GM19438 (cell line): ENCODE data around the gene PNPLA3.

ENCODE experiments used
- ATAC-seq: cut with Tn5 transposase; IDR thresholded peaks from one replicate; pipeline ENCODE4 v1.9.1; 2021; ENCODE audit warnings: low read depth; ENCODE audit not compliant: unreplicated experiment

Gene PNPLA3

DNA sequence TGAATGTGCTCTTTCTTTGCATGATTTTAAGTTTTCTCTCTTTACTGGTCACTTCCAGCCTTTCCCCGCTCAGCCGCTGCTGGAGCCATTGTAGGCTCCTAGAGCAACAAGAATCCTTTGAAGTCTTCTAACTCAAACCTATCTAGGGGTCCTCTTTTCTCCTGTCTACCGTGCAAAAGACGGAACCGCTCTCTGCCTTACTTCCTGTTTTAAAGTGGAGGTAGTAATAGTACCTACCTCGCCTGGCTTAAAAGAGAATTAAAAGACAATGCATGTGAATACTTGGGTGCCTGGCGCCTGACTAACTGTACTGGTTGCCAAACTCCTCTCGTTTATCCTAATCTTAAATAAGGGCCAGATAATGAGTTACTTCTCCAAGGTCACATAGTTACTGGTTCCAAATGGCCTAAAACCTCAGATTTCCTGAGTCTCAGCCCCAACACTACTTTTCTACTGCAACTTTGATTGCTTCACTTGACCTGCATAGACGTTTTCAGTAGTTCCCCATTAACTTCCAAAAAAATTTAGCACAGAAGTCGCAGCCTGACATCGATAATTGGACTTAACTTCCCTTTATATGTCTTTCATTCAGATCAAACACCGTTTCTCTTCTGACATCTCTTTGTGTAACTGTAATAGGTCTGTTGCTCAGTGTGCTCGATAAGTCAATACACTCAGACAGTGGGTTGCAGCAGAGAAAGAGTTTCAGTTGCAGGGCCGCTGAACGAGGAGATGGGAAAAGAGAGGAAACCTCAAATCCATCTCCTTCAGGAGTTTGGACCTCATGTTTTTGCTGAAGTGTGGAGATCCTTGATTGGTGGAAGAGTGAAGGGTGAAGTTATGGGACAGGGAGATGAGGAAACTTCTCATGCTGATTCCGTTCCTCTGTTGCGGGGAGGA, 32.5 kb downstream of the PNPLA3 start:
- ATAC-seq: no peak

DNA sequence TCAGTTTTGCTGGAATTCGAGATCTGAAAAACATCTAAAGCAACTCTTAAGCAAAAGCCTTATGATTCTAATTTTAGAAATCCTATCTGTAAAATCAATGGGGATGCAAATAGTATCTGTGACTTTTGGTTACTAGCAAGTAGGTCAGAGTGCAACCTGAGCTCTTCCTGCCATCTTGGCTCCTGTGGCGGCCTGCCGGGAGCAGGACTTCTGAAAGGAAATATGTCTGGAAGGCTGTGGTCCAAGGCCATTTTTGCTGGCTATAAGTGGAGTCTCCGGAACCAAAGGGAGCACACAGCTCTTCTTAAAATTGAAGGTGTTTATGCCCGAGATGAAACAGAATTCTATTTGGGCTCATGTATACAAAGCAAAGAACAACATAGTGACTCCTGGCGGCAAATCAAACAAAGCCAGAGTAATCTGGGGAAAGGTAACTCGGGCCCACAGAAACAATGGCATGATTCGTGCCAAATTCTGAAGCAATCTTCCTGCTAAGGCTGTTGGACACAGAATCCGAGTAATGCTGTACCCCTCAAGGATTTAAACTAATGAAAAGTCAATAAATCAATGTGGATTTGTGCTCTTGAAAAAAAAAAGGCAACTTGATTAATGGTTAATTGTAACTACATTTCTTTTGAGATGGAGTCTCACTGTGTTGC, 33.3 kb downstream of the PNPLA3 start:
- ATAC-seq: no peak

DNA sequence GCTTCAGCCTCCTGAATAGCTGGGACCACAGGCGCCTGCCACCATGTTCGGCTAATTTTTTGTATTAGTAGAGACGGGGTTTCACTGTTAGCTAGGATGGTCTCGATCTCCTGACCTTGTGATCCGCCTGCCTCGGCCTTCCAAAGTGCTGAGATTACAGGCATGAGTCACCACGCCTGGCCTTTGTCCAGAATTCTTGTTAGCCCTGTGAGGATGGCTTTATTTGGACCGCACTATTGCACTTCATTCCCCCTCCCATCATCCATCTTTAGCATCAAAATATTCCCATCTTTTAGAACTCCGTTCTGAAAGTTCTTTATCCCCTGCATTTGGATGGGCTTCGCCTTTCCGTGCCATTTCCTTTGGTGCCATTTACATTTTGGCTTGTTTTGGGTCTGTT, 34.3 kb downstream of the PNPLA3 start:
- ATAC-seq: no peak

DNA sequence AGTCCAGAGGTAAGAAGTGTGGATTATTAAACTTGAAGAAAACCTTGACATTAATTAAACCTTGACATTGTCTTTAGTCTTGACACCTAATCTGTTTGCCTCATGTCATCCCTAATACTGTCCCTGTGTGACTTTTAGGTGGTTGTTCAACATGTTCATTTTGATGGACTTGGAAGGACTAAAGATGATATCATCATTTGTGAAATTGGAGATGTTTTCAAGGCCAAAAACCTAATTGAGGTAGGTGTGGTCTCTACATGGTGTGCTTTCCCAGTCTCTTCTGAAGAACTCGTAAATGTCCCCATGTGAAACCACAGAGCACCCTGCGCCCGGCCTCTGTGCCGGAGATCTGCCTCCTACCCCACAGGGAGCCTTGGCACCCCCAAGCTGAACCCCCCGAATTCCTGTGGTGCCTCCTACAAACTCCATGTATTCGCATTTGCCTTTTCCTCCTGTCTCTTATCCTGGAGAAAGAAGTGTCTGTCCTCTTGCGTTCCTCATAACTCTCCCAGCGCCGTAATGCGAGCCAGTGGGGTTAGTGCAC, 40.8 kb downstream of the PNPLA3 start:
- no peak for ATAC-seq

DNA sequence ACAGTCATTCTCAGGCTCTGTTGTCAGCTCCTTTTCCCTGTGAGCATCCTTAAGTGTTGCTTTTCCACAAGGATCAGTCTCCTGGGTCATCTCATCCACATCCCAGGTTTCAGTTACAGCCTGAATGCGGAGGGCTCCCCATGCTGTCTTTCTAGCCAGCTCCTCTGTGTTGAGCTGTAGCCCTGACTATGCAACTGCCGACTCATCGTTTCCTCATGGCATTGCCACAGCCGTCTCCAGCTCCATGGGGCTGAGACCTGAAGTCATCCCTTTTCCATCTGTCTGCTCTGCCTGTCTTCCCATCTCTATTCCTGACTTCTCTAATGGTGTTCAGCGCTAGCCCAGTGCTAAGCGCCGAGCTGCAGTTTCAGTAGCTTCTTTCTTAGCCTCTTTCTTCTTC, 43.5 kb downstream of the PNPLA3 start:
- no peak for ATAC-seq

DNA sequence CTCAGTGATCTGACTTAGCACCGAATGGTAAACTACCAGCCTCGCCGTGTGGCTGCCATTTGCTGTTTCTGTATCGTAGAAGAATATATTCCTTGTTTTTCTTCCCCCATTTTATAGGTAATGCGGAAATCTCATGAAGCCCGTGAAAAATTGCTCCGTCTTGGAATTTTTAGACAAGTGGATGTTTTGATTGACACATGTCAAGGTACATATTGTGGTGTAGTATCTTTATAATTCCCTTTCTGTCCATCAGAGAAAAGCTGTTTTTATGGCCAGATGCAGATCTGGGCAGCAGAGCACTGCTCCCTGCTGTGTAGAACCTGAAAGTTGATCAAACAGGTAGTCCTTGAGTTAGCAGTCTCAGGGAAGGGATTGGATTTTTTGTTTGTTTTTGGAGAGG, 45.0 kb downstream of the PNPLA3 start:
- ATAC-seq: no peak

DNA sequence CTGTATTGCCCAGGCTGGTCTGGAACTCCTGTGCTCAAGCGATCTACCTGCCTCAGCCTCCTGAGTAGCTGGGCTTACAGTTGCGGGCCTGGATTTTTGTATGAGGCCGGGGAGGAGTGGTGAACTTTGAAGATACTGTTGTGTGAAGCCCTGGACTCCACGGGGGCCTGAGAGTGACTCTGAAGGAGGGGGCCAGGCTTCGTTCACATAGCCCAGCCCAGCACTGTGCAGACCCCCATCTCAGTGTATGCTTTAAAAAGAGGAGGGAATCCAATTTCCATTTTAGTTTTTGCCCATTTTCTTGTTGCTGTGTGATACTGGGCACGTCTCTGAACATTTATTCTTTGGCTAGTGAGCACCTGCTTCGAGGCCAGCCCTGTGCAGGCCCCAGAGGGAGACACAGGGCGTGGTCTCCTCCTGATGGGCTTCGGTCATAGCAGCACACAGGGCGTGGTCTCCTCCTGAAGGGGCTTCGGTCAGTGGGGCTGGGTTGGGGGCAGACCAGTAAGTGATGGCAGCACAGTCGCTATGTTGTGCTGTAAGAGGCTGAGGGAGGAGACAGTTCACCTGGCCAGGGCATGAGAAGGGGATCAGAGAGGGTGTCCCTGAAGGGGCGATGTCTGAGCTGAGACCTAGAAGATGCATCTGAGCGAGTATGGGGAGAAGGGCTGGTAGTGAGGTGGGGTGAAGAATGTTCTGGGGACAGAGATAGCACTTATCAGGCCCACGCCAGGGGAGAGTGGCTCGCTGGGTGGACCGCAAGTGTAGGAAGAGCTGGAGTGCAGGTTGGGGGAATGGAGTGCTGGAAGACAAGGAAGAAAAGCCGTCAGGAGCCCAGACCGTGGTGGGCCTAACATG, 45.6 kb downstream of the PNPLA3 start:
- no peak for ATAC-seq

DNA sequence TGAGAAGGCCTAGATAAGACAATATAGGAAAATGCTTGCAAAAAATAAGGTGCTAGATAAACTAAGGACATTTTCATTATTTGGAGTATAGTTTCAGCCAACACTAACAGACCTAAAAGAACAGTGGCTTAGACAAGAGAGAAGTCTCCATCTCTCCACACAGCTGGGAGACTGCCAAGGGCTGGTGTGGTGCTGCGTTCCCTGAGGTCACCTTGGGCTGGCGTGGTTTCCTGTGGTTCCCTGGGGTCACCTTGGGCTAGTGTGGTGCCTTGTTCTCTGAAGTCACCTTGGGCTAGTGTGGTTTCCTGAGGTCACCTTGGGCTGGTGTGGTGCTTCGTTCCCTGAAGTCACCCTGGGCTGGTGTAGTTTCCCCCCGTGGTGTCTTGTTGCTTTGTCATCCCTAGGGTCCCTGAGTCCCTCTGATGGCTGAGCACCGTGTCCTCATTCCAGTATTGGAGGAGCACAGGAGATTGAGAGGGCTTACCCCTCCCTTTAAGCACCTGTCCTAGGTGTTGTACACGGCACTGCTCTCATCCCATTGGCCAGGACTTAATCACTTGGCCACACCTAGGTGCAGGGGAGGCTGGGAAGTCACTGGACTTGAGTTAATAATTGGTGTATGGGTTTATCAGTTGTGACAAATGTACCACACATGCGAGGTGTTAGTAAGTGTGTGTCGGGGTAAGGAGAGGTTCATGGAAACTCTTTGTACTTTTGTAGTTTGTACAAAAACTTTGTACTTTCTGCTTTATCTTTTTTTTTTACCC, 46.6 kb downstream of the PNPLA3 start:
- ATAC-seq: no peak

DNA sequence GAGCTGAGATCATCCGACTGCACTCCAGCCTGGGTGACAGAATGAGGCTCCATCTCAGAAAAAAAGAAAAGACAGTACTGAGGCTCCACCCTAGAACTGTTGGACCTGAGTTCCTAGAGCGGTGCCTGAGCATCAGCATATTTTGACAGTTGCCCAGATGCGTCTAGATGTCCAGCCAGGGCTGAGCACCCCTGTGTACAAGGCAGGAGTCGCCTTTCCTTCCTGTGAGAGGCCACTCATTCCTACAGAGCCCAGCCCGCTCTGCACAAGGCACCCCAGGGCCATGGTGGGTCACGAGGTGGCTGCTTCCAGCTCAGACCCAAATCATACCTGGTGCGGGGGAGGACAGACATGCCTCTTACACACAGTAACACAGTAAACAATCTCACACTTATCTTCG, 47.5 kb downstream of the PNPLA3 start:
- ATAC-seq: no peak

DNA sequence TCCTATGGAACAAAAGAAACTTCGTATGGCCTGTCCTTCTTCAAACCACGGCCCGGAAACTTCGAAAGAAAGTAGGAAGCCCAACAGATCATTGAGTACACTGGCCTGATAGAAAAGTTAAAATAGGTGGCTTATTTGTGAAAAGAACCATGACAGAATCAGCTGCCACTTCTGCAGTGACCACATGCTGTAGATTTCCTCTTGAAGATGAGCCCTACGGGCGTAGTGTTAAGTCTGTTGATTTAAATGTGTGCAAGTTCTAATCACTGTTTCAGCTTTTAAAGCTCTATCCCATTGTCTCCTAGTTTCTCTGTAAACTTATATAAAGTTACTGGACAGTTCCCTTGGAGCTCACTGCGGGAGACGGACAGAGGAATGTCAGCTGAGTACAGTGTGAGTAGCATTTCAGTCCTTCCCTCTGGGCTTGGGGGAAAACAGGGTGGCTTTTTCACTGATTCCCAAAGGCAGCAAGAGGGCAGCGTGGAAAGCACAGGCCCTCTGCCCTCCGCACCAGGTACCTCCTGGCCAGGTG, 49.4 kb downstream of the PNPLA3 start:
- no peak for ATAC-seq

DNA sequence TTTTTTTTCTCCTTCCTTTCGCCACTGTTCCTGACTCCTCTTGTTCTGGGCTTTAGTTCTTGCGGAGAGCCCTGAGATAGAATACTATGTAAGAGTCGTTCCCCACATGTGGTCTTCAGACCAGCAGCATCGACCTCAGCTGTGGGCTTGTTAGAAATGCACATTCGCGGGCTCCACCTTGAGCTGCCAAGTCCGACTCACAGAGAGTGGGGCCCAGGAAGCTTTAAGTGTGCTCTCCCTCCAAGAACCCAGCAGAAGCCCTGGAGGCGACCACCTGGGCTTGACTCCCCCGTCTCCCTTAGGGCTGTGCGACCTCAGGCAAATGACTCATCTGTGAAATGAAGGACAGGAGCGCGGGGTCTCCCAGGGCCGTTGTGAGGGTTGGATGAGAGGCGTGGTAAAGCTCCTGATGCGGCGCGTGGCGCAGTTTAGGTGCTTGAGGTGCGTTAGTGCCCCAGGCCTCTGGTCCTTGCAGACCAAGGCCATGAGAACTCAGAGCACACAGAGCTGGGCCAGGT, 50.5 kb downstream of the PNPLA3 start:
- no peak for ATAC-seq

DNA sequence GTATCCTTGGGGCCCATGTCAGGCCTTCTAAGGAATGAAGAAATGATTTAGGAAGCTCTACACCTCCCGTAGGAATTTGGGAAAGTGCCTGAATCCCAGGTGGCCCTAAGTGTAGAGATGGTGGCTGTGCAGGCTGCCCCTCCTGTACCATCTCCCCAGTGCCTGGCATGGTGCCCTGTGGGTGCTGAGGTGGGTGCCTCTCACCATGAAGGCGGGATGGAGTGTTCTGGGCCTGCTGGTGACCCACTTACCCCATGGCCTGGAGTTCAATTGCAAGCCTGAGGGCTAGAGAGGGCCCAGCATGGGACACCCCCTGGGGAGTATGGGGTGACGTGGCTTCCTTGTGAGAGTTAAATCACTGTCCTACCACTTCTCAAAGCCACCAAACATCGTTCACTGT, 51.4 kb downstream of the PNPLA3 start:
- ATAC-seq: no peak

DNA sequence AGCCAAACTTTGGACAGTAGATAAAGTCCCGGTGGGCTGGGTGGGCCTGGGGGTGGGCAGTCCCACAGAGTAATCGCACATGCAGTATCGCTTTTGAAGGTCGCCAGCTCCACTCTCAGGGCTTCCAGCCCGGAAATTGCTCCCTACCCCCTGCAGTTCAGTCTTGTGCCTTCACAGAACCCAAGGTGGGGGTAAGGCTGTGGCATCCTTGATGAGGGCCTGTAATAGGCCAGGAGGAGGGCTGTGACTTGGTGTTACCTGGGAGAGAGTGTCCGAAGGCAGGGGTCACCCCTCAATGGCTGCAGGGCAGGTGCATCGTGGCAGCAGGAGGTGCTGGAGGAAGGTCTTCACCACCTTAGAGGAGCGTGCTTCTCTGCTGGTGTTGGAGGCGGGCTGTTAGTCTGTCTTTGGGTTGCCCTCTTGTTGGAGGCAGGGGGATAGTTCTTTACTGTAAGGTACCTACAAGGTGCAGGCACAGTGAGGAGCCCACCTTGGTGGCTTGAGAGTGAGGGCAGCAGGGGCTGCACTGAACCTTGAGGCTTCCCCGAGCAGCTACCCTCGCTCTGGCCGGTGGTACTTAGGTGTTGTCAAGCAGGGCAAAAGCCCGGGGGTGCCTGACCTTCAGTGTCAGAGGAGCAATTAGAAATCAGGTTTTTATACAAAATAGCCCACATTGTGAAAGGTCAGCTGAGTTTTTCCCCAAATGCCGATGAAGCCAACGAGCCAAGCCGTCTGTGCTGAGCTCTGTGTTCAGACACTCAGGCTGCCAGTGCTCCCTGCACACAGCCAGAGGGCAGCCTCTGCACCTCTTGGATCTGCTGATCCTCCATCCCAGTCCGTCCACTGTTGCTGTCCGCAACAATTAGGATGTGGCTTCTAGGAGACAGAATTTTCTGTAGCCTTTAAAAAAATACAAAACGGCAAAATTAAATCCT, 53.5 kb downstream of the PNPLA3 start:
- no peak for ATAC-seq

DNA sequence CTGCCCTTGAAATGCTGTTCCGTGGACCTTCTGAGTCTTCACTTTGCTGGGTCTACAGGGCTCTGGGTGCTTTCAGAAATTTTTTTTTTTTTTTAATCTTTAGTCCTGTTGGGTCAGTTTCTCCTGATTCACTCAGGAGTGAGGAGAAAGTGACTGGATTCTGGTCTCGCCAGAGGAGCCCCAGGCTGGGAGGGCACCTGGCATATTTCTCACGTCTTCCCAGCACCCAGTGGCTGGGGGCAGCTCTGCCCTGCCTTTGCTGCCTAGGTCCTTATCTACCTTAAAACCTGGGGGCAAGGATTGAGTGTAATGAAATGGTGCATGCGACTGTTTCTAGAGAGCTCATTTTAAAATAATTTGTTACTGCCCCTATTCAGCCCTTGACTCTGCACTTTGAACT, 55.0 kb downstream of the PNPLA3 start:
- ATAC-seq: no peak

DNA sequence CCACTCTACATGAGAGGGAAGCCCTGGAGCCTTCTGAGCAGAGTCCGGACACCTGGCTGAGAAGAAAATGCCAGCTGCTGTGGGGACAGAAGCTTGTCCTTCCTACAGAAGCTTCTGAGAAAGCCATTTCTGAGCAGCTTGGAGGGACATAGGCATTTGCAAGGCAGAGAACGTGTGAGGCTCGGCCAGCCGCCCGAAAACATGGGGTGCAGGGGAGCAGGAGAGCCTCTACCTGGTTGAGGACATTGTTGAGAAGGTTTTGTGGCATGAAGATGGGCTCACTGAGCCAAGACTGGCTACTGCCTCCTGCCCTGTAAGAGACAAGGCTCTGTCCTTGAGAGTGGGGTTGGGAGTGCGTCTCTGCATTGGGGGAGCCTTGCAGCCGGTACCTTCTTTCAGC, 57.0 kb downstream of the PNPLA3 start:
- no peak for ATAC-seq

DNA sequence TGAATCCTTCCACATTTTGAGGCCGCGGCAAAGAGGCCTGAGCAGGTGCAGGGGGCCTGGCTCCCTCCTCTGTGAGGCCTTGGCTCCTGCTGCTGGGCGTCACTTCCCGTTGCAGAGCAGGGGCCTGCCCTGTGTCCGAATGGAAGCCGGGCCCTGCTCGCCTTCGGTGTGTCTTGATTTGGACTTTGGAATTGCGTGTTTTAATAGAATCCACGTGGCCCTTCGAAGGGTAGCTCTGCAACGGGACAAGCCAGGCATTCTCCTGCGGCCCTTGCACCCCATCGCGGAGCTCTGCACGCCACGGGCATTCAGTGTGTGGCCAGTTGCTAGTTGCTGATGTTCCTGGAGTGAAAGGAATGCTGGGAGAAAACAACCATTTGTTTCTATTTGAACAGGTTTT, 57.4 kb downstream of the PNPLA3 start:
- no peak for ATAC-seq

DNA sequence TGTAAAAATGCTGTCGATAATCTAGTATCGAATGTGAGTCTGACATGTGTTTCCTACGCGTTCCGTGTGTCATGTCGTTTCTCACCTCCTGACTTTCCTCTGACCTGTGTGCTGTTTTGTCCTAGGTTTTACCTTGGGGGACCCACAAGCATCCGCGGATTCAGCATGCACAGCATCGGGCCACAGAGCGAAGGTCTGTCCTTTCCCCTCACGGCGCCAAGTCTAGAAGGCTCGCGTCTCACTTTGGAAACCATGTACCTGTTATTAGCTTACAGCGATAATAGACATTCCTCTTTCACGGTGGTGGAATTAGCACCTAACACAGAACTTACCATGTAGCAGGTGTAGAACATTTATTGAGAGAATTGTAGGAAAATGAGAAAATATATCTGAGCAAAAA, 60.2 kb downstream of the PNPLA3 start:
- ATAC-seq: no peak

DNA sequence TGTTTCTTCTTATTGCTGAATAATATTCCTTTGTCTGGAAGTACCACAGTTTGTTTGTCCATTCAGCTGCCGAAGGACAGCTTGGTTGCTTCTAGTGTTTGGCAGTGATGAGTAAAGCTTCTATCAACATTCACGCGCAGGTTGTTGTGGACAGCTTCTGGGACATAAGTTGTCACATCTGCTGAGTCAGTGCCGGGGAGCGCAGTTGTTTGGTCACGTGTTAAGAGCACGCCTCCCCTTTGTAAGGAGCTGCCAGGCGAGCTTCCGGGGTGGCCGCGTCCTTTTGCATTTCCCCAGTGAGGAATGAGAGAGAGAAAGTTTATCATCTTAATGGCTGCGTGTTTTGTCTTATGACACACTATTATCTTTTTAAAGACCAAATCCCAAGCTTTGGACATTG, 61.9 kb downstream of the PNPLA3 start:
- ATAC-seq: no peak
